HCT116 (cell line): Measurements from ENCODE around the gene IMMP2L. TPM values are rescaled to one million over a fixed set of nuclear protein-coding genes. Genes with fewer than 3 reads are reported as not detected.

Experiments used
- ATAC-seq: fragments of 200-7000 bp; cut with Tn5 transposase; 2 replicates; pipeline ENCODE4 v1.9.1; 2020; ENCODE audit warnings: mild to moderate bottlenecking, moderate library complexity
- BruUV-seq: library from RNA; stranded (reverse); fragments of 400-500 nt; replicated peaks from 2 replicates; lab custom pipeline; 2021; lab: Mats Ljungman, UMichigan
- CTCF ChIA-PET: fragments of 300-600 bp; sonication (Branson Sonifier 250); formaldehyde crosslinking; loops from one replicate; lab custom pipeline; 2021; ENCODE audit warnings: antibody characterized with exemption; lab: Charles Lee
- POLR2A ChIA-PET: fragments of 300-600, 350-600 bp; sonication (Branson Sonifier 250); formaldehyde crosslinking; loops from one replicate; lab custom pipeline; 2021; ENCODE audit warnings: antibody characterized with exemption; lab: Charles Lee
- RAD21 ChIA-PET, 2 experiments: fragments of 300-600 bp; sonication (Branson Sonifier 250); formaldehyde crosslinking; loops; one replicate each; lab custom pipeline; 2023; ENCODE audit warnings: low total read pairs in 2 of 2; ENCODE audit not compliant: uncharacterized antibody in 2 of 2, unreplicated experiment in 2 of 2, low non-redundant PET in 1 of 2; lab: Charles Lee
- DNase-seq: peaks from one replicate; pipeline ENCODE4 v3.0.0-alpha.2; 2010; ENCODE audit warnings: low read depth, low spot score
- H2AFZ ChIP-seq: fragments of 200-600 bp; shearing (Covaris generic), sonication (generic); 2 replicates; pipeline ENCODE4 v1.6.1; 2017; ENCODE audit warnings: low read depth, mixed run types, mixed read lengths, antibody characterized with exemption, low read length; ENCODE audit not compliant: poor library complexity, severe bottlenecking
- H3K27ac ChIP-seq: 2 replicates; pipeline ENCODE4 v1.5.1; 2012; ENCODE audit warnings: low read depth, low read length
- H3K27me3 ChIP-seq: fragments of 200-600 bp; sonication (generic); 2 replicates; pipeline ENCODE4 v1.6.1; 2016; ENCODE audit warnings: mixed run types, low read length, mixed read lengths; ENCODE audit not compliant: insufficient read depth
- H3K36me3 ChIP-seq, 2 experiments: fragments of 200-500 bp in 1 of 2; fragments of 200-600 bp in 1 of 2; sonication (Bioruptor generic) in 1 of 2; sonication (generic) in 1 of 2; 2 replicates each; pipeline versions ENCODE4 v1.5.1 to v1.6.1; 2014 to 2016; ENCODE audit warnings: low read length in 2 of 2, inconsistent platforms in 1 of 2, mixed read lengths in 1 of 2, mixed run types in 1 of 2; ENCODE audit not compliant: insufficient read depth in 2 of 2, control insufficient read depth in 1 of 2
- H3K4me1 ChIP-seq, 2 experiments: fragments of 200-600 bp in 1 of 2; sonication (generic) in 1 of 2; 2 replicates each; pipeline versions ENCODE4 v1.5.1 to v1.6.1; 2012 to 2017; ENCODE audit warnings: low read length in 2 of 2, inconsistent platforms in 1 of 2, mild to moderate bottlenecking in 1 of 2, mixed read lengths in 1 of 2, mixed run types in 1 of 2, moderate library complexity in 1 of 2; ENCODE audit not compliant: insufficient read depth in 2 of 2, control insufficient read depth in 1 of 2
- H3K4me2 ChIP-seq: fragments of 200-600 bp; sonication (generic); 2 replicates; pipeline ENCODE4 v1.6.1; 2017; ENCODE audit warnings: mixed run types, low read length, mixed read lengths
- H3K4me3 ChIP-seq, 2 experiments: fragments of 200-600 bp in 1 of 2; sonication (generic) in 1 of 2; replicated peaks in 1 of 2; 2 replicates each; pipeline ENCODE4 v1.5.1; 2011 to 2016; ENCODE audit warnings: low read length in 2 of 2, control low read depth in 1 of 2, low read depth in 1 of 2, mild to moderate bottlenecking in 1 of 2, mixed read lengths in 1 of 2, mixed run types in 1 of 2
- H3K79me2 ChIP-seq: fragments of 200-600 bp; sonication (generic); 2 replicates; pipeline ENCODE4 v1.6.1; 2017; ENCODE audit warnings: mild to moderate bottlenecking, mixed run types, low read length, moderate library complexity, mixed read lengths; ENCODE audit not compliant: insufficient read depth
- H3K9ac ChIP-seq: fragments of 200-600 bp; sonication (generic); 2 replicates; pipeline ENCODE4 v1.6.1; 2016; ENCODE audit warnings: low read length, mixed read lengths
- H3K9me2 ChIP-seq: fragments of 200-600 bp; sonication (generic), shearing (Covaris generic); 2 replicates; pipeline ENCODE4 v1.6.1; 2017; ENCODE audit warnings: mixed run types, mild to moderate bottlenecking, moderate library complexity; ENCODE audit not compliant: insufficient read depth
- H3K9me3 ChIP-seq, 2 experiments: fragments of 200-500 bp in 1 of 2; fragments of 200-600 bp in 1 of 2; sonication (Bioruptor generic) in 1 of 2; sonication (generic) in 1 of 2; 2 replicates each; pipeline ENCODE4 v1.6.1; 2014 to 2017; ENCODE audit warnings: low read length in 2 of 2, mixed read lengths in 2 of 2, inconsistent platforms in 1 of 2, low read depth in 1 of 2, mild to moderate bottlenecking in 1 of 2, mixed run types in 1 of 2, moderate library complexity in 1 of 2; ENCODE audit not compliant: control insufficient read depth in 1 of 2, insufficient read depth in 1 of 2
- H4K20me1 ChIP-seq: fragments of 200-600 bp; sonication (generic), shearing (Covaris generic); 2 replicates; pipeline ENCODE4 v1.6.1; 2017; ENCODE audit warnings: mixed run types, mild to moderate bottlenecking, moderate library complexity; ENCODE audit not compliant: insufficient read depth
- CBX3 ChIP-seq: IDR thresholded peaks from 2 replicates; pipeline ENCODE4 v1.6.1; 2012; ENCODE audit warnings: low read depth
- CEBPB ChIP-seq: IDR thresholded peaks from 2 replicates; pipeline ENCODE4 v1.6.1; 2012; ENCODE audit warnings: low read depth
- ELF1 ChIP-seq: IDR thresholded peaks from 2 replicates; pipeline ENCODE4 v1.6.1; 2012; ENCODE audit warnings: low read depth, borderline replicate concordance
- EZH2 ChIP-seq: fragments of 200-600 bp; sonication (generic); IDR thresholded peaks from 2 replicates; pipeline ENCODE4 v1.6.1; 2017; ENCODE audit warnings: antibody characterized with exemption, mixed run types
- EZH2phosphoT487 ChIP-seq: fragments of 200-600 bp; IDR thresholded peaks from 2 replicates; pipeline ENCODE4 v1.6.1; 2018; ENCODE audit warnings: antibody characterized with exemption, borderline replicate concordance
- FOSL1 ChIP-seq: IDR thresholded peaks from 2 replicates; pipeline ENCODE4 v1.6.1; 2012; ENCODE audit warnings: low read depth
- POLR2A ChIP-seq: IDR thresholded peaks from 2 replicates; pipeline ENCODE4 v1.7.0; 2011; ENCODE audit warnings: borderline replicate concordance; ENCODE audit not compliant: insufficient read depth, insufficient read length; ENCODE audit errors: extremely low read depth
- SIN3A ChIP-seq: IDR thresholded peaks from 2 replicates; pipeline ENCODE4 v1.6.1; 2012; ENCODE audit warnings: low read depth
- SP1 ChIP-seq: IDR thresholded peaks from 2 replicates; pipeline ENCODE4 v1.6.1; 2012; ENCODE audit warnings: low read depth
- SRF ChIP-seq: IDR thresholded peaks from 2 replicates; pipeline ENCODE4 v1.6.1; 2012; ENCODE audit warnings: low read depth
- TCF7L2 ChIP-seq: IDR thresholded peaks from 2 replicates; pipeline ENCODE4 v1.7.0; 2011; ENCODE audit warnings: borderline replicate concordance, inconsistent platforms; ENCODE audit not compliant: insufficient read depth, insufficient read length; ENCODE audit errors: extremely low read depth
- YY1 ChIP-seq: IDR thresholded peaks from 2 replicates; pipeline ENCODE4 v1.6.1; 2011; ENCODE audit warnings: low read length, low read depth, moderate library complexity, mild to moderate bottlenecking; ENCODE audit not compliant: insufficient replicate concordance; ENCODE audit errors: extremely low read depth
- ZBTB33 ChIP-seq: IDR thresholded peaks from 2 replicates; pipeline ENCODE4 v1.6.1; 2011; ENCODE audit warnings: mild to moderate bottlenecking, low read length, moderate library complexity; ENCODE audit not compliant: insufficient replicate concordance; ENCODE audit errors: extremely low read depth
- ZFX ChIP-seq: fragments of 450-650 bp; IDR thresholded peaks from 2 replicates; pipeline ENCODE4 v1.6.1; 2017
- ZNF274 ChIP-seq: fragments of 200-500 bp; sonication (Bioruptor generic); IDR thresholded peaks from 2 replicates; pipeline ENCODE4 v1.6.1; 2014; ENCODE audit warnings: mild to moderate bottlenecking, low read depth, low read length, inconsistent platforms
- intact Hi-C: fragments of 100-400 bp; cut with micrococcal nuclease; formaldehyde crosslinking; loops from 2 replicates; pipeline ENCODE4 v1.10.0; 2022
- total RNA-seq: library from RNA; stranded (reverse); gene quantifications from one replicate; pipeline ENCODE4 v1.2.1, GENCODE V29; 2021; ENCODE audit not compliant: unreplicated experiment
- TF ChIP-seq, protein P1 (sequence below): IDR thresholded peaks from 2 replicates; pipeline ENCODE4 v1.6.1; 2012; ENCODE audit warnings: low read depth
- TF ChIP-seq, protein P2 (sequence below), 3 experiments: fragments of 200-600 bp in 1 of 3; sonication (generic) in 1 of 3; IDR thresholded peaks in 2 of 3; conservative IDR thresholded peaks in 1 of 3; 2 replicates each; pipeline ENCODE4 v1.5.1; 2012 to 2017; ENCODE audit warnings: low read depth in 2 of 3, low read length in 2 of 3, antibody characterized with exemption in 1 of 3, borderline replicate concordance in 1 of 3, control low read depth in 1 of 3, mild to moderate bottlenecking in 1 of 3, mixed read lengths in 1 of 3, mixed run types in 1 of 3, moderate library complexity in 1 of 3; ENCODE audit not compliant: insufficient read depth in 1 of 3
- TF ChIP-seq, protein P3 (sequence below): IDR thresholded peaks from 2 replicates; pipeline ENCODE4 v1.6.1; 2012

Gene IMMP2L
- total RNA-seq, 1 experiment from 2014 or later = 21.1 TPM

DNA sequence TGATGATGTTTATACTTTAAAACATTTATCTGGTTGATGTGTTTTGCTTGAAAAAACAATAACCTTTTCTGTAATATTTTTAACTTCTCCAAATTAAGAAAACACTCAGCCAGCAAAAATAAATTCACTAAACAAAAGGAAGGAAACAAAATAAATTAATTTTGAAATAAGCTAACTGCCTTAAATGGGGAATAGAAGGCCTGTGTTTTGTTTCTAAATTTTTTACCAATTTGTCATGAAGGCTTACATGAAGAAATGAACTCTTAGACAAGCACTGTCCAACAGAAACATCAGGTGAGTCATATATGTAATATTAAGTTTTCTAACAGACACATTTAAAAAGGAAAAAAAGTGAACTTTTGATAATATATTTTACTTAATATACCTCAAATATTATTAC is 402.9 kb downstream of the IMMP2L start:
- TF ChIP-seq TCF7L2 (no peak), POLR2A (no peak), ZFX (no peak), EZH2 (no peak), FOSL1 (no peak), ZBTB33 (no peak), YY1 (no peak), CEBPB (no peak), ELF1 (no peak), ZNF274 (no peak), EZH2phosphoT487 (no peak), CBX3 (no peak), SIN3A (no peak), SP1 (no peak), SRF (no peak)
- TF ChIP-seq, protein P1, sequence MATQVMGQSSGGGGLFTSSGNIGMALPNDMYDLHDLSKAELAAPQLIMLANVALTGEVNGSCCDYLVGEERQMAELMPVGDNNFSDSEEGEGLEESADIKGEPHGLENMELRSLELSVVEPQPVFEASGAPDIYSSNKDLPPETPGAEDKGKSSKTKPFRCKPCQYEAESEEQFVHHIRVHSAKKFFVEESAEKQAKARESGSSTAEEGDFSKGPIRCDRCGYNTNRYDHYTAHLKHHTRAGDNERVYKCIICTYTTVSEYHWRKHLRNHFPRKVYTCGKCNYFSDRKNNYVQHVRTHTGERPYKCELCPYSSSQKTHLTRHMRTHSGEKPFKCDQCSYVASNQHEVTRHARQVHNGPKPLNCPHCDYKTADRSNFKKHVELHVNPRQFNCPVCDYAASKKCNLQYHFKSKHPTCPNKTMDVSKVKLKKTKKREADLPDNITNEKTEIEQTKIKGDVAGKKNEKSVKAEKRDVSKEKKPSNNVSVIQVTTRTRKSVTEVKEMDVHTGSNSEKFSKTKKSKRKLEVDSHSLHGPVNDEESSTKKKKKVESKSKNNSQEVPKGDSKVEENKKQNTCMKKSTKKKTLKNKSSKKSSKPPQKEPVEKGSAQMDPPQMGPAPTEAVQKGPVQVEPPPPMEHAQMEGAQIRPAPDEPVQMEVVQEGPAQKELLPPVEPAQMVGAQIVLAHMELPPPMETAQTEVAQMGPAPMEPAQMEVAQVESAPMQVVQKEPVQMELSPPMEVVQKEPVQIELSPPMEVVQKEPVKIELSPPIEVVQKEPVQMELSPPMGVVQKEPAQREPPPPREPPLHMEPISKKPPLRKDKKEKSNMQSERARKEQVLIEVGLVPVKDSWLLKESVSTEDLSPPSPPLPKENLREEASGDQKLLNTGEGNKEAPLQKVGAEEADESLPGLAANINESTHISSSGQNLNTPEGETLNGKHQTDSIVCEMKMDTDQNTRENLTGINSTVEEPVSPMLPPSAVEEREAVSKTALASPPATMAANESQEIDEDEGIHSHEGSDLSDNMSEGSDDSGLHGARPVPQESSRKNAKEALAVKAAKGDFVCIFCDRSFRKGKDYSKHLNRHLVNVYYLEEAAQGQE = no peak
- TF ChIP-seq, protein P2, sequence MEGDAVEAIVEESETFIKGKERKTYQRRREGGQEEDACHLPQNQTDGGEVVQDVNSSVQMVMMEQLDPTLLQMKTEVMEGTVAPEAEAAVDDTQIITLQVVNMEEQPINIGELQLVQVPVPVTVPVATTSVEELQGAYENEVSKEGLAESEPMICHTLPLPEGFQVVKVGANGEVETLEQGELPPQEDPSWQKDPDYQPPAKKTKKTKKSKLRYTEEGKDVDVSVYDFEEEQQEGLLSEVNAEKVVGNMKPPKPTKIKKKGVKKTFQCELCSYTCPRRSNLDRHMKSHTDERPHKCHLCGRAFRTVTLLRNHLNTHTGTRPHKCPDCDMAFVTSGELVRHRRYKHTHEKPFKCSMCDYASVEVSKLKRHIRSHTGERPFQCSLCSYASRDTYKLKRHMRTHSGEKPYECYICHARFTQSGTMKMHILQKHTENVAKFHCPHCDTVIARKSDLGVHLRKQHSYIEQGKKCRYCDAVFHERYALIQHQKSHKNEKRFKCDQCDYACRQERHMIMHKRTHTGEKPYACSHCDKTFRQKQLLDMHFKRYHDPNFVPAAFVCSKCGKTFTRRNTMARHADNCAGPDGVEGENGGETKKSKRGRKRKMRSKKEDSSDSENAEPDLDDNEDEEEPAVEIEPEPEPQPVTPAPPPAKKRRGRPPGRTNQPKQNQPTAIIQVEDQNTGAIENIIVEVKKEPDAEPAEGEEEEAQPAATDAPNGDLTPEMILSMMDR (IDR thresholded peaks at IDR 0.05 in 2 of 3, conservative IDR thresholded peaks at IDR 0.05 in 1 of 3; ENCODE audit: borderline replicate concordance in 1 of 3, insufficient read depth in 1 of 3, low read depth in 2 of 3, low read length in 2 of 3) = no peak
- TF ChIP-seq, protein P3, sequence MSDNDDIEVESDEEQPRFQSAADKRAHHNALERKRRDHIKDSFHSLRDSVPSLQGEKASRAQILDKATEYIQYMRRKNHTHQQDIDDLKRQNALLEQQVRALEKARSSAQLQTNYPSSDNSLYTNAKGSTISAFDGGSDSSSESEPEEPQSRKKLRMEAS = no peak
- no TSS peak for BruUV-seq
- H3K9ac ChIP-seq = no peak overlapping the region
- ChIA-PET POLR2A (no interaction called here), RAD21 (no interaction called here), CTCF (no interaction called here)
- no peaks in the 10 kb centered on the region for H4K20me1 ChIP-seq
- H2AFZ ChIP-seq = no peak overlapping the region
- H3K4me1 ChIP-seq = no peaks in the 10 kb centered on the region
- intact Hi-C loops = no loop called here
- ATAC-seq (no peak), DNase-seq (no peak)
- no peak overlapping the region for H3K4me3 ChIP-seq
- H3K4me2 ChIP-seq = no peak overlapping the region
- H3K27ac ChIP-seq = no peak overlapping the region
- no peaks in the 10 kb centered on the region for H3K27me3 ChIP-seq
- H3K9me2 ChIP-seq = no peaks in the 10 kb centered on the region
- H3K36me3 ChIP-seq = no peaks in the 10 kb centered on the region
- H3K9me3 ChIP-seq = no peaks in the 10 kb centered on the region
- H3K79me2 ChIP-seq = no peaks in the 10 kb centered on the region
